Heart left ventricle (tissue), 16 donors: ENCODE data around the gene PARN. TPM values are rescaled to one million over a fixed set of nuclear protein-coding genes. Genes with fewer than 3 reads are reported as not detected.
A peak's percentile ranks its signal among the peaks of the same experiment; 100 is the strongest.
"Not testable (repeated sequence)": the region's sequence is repeated elsewhere in the genome, so short reads cannot be mapped to it uniquely, and the experiment has no call there.

Experiments
- ATAC-seq, 4 donors: fragments of 200-7000 bp; cut with Tn5 transposase; one replicate each; pipeline ENCODE4 v1.9.1; 2020 to 2022; ENCODE audit warnings: moderate library complexity in 4 of 4, mild to moderate bottlenecking in 3 of 4, moderate number of reproducible peaks in 1 of 4
- DNase-seq, 5 donors: peaks; one replicate each; pipeline ENCODE4 v3.0.0-alpha.2; 2020
- H3K27ac ChIP-seq, 12 donors: fragments of 200-600 bp; sonication (generic) in 4 of 12; one replicate each; pipeline versions ENCODE4 v1.5.0 to v1.8.0; 2016 to 2022; ENCODE audit warnings: mild to moderate bottlenecking in 2 of 12
- H3K27me3 ChIP-seq, 9 donors: fragments of 200-600 bp; sonication (generic) in 2 of 9; one replicate each; pipeline versions ENCODE4 v1.5.1 to v1.8.0; 2016 to 2022; ENCODE audit warnings: mild to moderate bottlenecking in 3 of 9
- H3K36me3 ChIP-seq, 9 donors: fragments of 200-600 bp; sonication (generic) in 2 of 9; one replicate each; pipeline versions ENCODE4 v1.5.0 to v1.8.0; 2018 to 2022; ENCODE audit warnings: mild to moderate bottlenecking in 2 of 9
- H3K4me1 ChIP-seq, 12 donors: fragments of 200-600 bp; sonication (generic) in 4 of 12; one replicate each; pipeline versions ENCODE4 v1.5.0 to v1.8.0; 2016 to 2022; ENCODE audit warnings: mild to moderate bottlenecking in 3 of 12
- H3K4me3 ChIP-seq, 12 donors: fragments of 200-600 bp; sonication (generic) in 4 of 12; one replicate each; pipeline versions ENCODE4 v1.5.0 to v1.8.0; 2017 to 2022; ENCODE audit warnings: mild to moderate bottlenecking in 9 of 12, moderate library complexity in 4 of 12
- H3K9me3 ChIP-seq, 12 donors: fragments of 200-600 bp; sonication (generic) in 4 of 12; one replicate each; pipeline versions ENCODE4 v1.5.0 to v1.8.0; 2016 to 2022; ENCODE audit warnings: mild to moderate bottlenecking in 1 of 12
- CTCF ChIP-seq, 12 donors: fragments of 200-600 bp; sonication (generic) in 4 of 12; IDR thresholded peaks; one replicate each; pipeline versions ENCODE4 v1.5.0 to v1.8.0; 2018 to 2022; ENCODE audit warnings: antibody characterized with exemption in 12 of 12, mild to moderate bottlenecking in 5 of 12
- POLR2A ChIP-seq, 2 donors: fragments of 450-650 bp; IDR thresholded peaks; one replicate each; pipeline ENCODE4 v1.6.1; 2017; ENCODE audit warnings: antibody characterized with exemption in 2 of 2, mild to moderate bottlenecking in 2 of 2, moderate library complexity in 2 of 2
- WGBS, 4 donors: extraction: QIAGEN DNeasy Blood & Tissue Kit in 2 of 4; methylation state at CpG; one replicate each; pipeline versions ENCODE4 v1.1.5 to v1.1.7; 2013 to 2018; 5-methylcytosine and 5-hydroxymethylcytosine counted together
- intact Hi-C, 10 donors: fragments of 100-400 bp; cut with DNase I; formaldehyde crosslinking; loops; one replicate each; pipeline versions ENCODE4 v1.11.1 to v1.14.2; 2022
- polyA plus RNA-seq, 2 donors: library from polyadenylated mRNA; stranded (reverse); fragments of 200-250 nt; gene quantifications; one replicate each; pipeline ENCODE4 v1.2.3, GENCODE V29; 2013
- total RNA-seq, 9 donors: library from RNA; depleted of rRNA in 2 of 9; stranded (reverse); fragments of >200 nt in 2 of 9; fragmentation: NEBNext Ultra II Directional in 3 of 9; extraction: Animal tissue kit (Norgen Biotek cat#: 25700) in 3 of 9; gene quantifications; one replicate each; pipeline versions ENCODE4 v1.1.0 to v1.2.4, GENCODE V29; 2016 to 2023
- donor health status: ischemic (EF 13 %, LVEDD 7.1; RV severe dilation, severe dysfunction).
- donor health status: healthy with polysubstance abuse.
- donor health status: DM: no; HTN: yes; CAD: no.
- donor health status: DM: no; HTN: no; CAD: no.
- donor health status: ischemic (EF 25% LVEDD 6.9; RV normal size, moderate dysfunction).
- donor health status: ischemic (EF 25% LVEDD 5.7; RV mildly dilated, moderate dysfunction).
- donor health status: healthy.
- donor health status: DM: yes; HTN: yes; CAD: no.
- donor health status: ischemic (EF 35%, LVEDD 5.7; RV mildly dilated, moderate dysfunction).
- donor health status: nonischemic (EF 11% LVEDD 7.7; RV severe dilation, severe dysfunction).
- donor health status: DM: yes; HTN: yes; CAD: no.
- donor health status: PGD.
- donor health status: ischemic (EF 29% LVEDD 5.4; RV normal size, mild dysfunction).
- donor health status: nonischemic (EF 23%, LVEDD 6.1; RV moderate dilation, normal function).

PARN gene
- total and polyA plus RNA-seq, 11 donors: 7.7 to 25.9 (median 19.8) TPM

DNA sequence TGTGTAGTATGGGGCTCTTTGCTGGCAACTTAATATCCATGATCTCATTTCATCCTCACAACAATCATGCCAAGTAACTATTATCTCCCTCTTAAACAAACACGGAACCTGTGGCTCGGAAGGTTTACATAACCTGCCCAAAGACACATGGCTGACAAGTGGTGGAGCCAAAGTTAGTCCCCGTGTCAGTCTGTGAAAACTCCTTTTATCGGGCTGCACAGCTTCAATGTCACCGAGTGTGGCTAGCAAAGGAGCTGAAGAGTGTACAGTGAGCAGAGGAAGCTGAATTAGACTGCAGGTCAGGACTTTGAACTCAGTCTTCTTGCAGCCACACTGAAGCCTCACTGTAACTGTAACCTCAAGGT lies 80.3 kb downstream of the PARN start:
- peaks cover 0 to 64% (median 48%) of the 10 kb centered on the region in 9 donors for H3K36me3 ChIP-seq
- WGBS, 4 donors: 33 to 53% (median 47%) methylated on average over 5 of the region's 5 CpGs
- no peaks in the 10 kb centered on the region for H3K27me3 ChIP-seq
- H3K4me3 ChIP-seq: no peak overlapping the region
- H3K9me3 ChIP-seq: no peaks in the 10 kb centered on the region
- intact Hi-C loops: no loop called here
- DNase-seq (peak in 4 of 5 donors; percentile 16 to 56 (median 42)), ATAC-seq (peak; percentile 77 to 95 (median 94))
- no peak for TF ChIP-seq CTCF (IDR thresholded peaks at IDR 0.05)
- no peak for TF ChIP-seq POLR2A (IDR thresholded peaks at IDR 0.05)
- H3K27ac ChIP-seq: peak overlapping the region in 9 of 12 donors; percentile 6 to 70 (median 57)
- H3K4me1 ChIP-seq: peaks cover 0 to 14% (median 0%) of the 10 kb centered on the region in 12 donors

DNA sequence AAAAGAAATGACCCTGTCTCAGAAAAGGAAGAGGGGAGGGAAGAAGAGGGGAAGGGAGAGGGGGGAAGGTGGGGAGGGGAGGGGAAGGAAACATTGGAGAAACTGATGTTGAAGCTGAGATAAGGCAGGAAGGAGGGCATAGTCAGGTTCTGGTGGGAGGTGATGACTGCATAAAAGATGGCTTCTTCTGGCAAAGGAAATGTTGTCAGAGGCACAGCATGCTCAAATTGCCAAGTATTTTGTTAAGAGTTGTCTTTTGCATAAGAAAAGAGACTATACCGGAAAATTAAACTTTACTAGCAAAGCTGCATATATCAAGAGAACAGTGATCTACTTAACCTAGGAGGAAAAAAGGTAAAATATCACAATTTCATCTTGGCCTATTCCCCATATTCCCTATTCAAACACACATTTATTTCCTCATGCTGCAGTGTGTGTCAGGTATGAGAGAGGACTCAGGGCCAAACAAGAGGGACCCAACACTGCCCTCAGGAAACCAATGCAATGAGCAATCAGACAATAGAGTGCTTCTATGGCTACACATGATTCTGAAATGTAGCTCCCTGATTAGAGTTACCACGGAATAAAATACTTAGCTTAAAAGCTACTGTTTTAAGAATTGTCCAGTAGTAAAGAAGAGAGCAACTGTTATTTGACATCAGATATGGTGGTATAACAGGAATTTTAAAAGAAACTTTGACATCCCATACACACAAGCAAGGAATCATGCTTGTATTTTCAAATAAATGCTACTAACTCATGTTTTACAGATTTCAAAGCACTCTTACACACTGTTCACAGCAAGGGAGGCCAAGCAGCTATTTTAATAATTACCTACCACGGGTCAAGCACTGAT lies 80.9 kb downstream of the PARN start:
- peaks cover 0 to 66% (median 46%) of the 10 kb centered on the region in 9 donors for H3K36me3 ChIP-seq

DNA sequence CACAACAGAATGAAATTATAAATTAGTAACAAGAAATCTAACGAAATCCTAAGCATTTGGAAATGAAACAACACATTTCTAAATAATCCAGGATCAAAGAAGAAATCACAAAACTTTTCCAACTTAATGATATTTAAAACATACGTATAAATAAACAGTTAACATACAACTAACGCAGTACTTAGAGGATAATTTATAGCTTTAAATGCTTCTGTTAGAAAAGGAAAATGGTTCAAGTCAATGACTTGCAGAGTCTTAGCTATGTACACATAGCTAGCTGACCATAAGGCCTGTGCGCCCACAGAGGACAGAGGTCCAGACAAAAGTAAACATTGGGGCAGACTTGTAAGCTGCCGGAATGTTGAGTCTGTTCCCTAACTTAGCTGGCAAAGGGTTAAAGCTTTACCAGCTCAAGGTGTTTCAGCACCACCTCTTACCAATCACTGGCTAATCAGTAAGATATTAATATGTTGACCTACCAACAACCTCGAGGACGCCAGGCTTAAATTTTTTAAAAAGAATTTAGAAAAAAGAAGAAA lies 84.6 kb downstream of the PARN start:
- Histone ChIP-seq H3K27me3 (no peaks in the 10 kb centered on the region), H3K4me3 (no peak overlapping the region), H3K27ac (no peak overlapping the region), H3K9me3 (peaks cover 0 to 10% (median 3%) of the 10 kb centered on the region in 12 donors), H3K36me3 (peaks cover 0 to 49% (median 18%) of the 10 kb centered on the region in 9 donors), H3K4me1 (peaks cover 0 to 13% (median 0%) of the 10 kb centered on the region in 12 donors)
- ATAC-seq (no peak), DNase-seq (no peak)
- 84 to 89% (median 88%) methylated on average over 7 of the region's 7 CpGs for WGBS, 4 donors
- intact Hi-C loops: no loop called here
- TF ChIP-seq CTCF (IDR thresholded peaks at IDR 0.05) (no peak), POLR2A (IDR thresholded peaks at IDR 0.05) (no peak)

More for the DNA sequence above, 80.9 kb downstream of the PARN start:
- ATAC-seq (peak in 3 of 4 donors; percentile 24 to 77 (median 36)), DNase-seq (no peak)
- Histone ChIP-seq H3K4me3 (no peak overlapping the region), H3K4me1 (peaks cover 0 to 14% (median 0%) of the 10 kb centered on the region in 12 donors), H3K27ac (peak overlapping the region in 9 of 12 donors; percentile 6 to 70 (median 57)), H3K9me3 (no peaks in the 10 kb centered on the region), H3K27me3 (no peaks in the 10 kb centered on the region)
- WGBS, 4 donors: 52 to 65% (median 59%) methylated on average over 3 of the region's 3 CpGs
- intact Hi-C loops: no loop called here
- TF ChIP-seq CTCF (IDR thresholded peaks at IDR 0.05) (no peak), POLR2A (IDR thresholded peaks at IDR 0.05) (no peak)

DNA sequence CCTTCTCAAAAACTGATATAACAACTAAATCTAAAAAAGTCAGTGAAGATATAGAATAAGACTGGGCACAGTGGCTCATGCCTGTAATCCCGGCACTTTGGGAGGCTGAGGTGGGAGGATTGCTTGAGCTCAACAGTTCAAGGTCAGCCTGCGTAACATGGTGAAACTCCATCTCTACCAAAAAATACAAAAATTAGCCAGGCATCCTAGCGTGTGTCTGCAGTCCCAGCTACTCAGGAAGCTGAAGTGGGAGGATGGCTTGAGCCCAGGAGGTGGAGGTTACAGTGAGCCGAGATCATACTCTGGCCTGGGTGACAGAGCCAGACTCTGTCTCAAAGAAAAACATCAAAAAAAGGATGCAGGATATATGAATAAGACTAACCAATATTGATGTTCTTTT lies 85.2 kb downstream of the PARN start:
- peaks cover 0 to 10% (median 3%) of the 10 kb centered on the region in 12 donors for H3K9me3 ChIP-seq
- DNase-seq, H3K4me3 ChIP-seq, intact Hi-C loops, H3K27ac ChIP-seq, ATAC-seq, H3K4me1 ChIP-seq, H3K27me3 ChIP-seq: not testable (repeated sequence)
- 70 to 76% (median 74%) methylated on average over 4 of the region's 4 CpGs for WGBS, 4 donors
- H3K36me3 ChIP-seq: peaks cover 0 to 51% (median 18%) of the 10 kb centered on the region in 9 donors
